ENCODE measurements around the gene IL11RA.

DNA sequence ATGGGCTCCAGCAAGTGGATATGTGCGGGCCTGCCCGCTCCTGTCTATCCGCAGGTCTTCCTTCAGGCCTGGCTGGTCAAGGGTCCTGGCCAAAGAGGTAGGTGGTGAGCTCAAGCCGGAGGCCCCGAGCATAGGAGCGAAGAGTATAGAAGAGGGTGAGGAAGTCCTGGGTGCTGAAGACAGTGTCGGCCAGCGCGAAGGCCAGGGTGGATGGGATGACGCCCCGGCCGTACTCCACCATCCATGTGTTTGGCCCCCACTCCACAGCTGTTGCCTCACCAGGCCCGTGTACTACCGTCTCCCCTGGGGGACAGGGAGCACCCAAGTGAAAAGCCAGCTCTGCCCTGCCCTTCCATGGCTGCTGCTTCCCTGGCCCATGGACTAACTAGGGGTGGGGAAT, 16.4 kb upstream of the IL11RA start:
- TF ChIP-seq POLR2A (IDR thresholded peaks at IDR 0.05; ENCODE audit: low read depth, low read length) (no peak), TAF1 (IDR thresholded peaks at IDR 0.05; ENCODE audit: borderline replicate concordance, low read depth, low read length) (no peak)
